HEK293 (cell line): ENCODE data around the gene VPS54.

Experiments used
- ZNF549 ChIP-seq: fragments of 450-650 bp; IDR thresholded peaks from 2 replicates; pipeline ENCODE4 v1.5.1; 2018; ENCODE audit warnings: missing biosample characterization, missing genetic modification characterization, mild to moderate bottlenecking, inconsistent platforms, moderate library complexity
- TF ChIP-seq, protein P1 (sequence below): fragments of 450-650 bp; formaldehyde crosslinking; IDR thresholded peaks from 2 replicates; pipeline ENCODE4 v1.5.1; 2016; ENCODE audit warnings: missing biosample characterization, missing genetic modification characterization
- TF ChIP-seq, protein P2 (sequence below): fragments of 450-650 bp; formaldehyde crosslinking; IDR thresholded peaks from 2 replicates; pipeline ENCODE4 v1.5.1; 2016; ENCODE audit warnings: missing biosample characterization, missing genetic modification characterization

DNA sequence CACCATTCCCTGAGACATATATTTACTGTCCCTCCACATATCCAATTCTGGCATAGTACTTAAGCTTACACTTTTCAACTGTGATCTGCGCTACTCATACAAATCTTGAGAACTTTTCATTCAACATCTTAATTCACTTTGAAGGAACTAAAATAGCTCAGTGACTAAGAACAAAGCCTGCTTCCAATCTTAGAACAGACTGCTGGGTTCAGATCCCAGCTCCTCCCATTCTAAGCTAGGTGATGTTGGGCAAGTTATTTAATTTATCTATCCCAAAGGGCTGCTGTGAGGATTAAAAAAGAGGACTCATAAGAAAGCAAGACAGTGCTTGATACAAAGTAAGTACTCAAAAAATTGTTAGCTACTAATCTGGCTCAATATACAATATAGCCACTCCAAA lies 119.6 kb downstream of the VPS54 start:
- TF ChIP-seq, protein P1, sequence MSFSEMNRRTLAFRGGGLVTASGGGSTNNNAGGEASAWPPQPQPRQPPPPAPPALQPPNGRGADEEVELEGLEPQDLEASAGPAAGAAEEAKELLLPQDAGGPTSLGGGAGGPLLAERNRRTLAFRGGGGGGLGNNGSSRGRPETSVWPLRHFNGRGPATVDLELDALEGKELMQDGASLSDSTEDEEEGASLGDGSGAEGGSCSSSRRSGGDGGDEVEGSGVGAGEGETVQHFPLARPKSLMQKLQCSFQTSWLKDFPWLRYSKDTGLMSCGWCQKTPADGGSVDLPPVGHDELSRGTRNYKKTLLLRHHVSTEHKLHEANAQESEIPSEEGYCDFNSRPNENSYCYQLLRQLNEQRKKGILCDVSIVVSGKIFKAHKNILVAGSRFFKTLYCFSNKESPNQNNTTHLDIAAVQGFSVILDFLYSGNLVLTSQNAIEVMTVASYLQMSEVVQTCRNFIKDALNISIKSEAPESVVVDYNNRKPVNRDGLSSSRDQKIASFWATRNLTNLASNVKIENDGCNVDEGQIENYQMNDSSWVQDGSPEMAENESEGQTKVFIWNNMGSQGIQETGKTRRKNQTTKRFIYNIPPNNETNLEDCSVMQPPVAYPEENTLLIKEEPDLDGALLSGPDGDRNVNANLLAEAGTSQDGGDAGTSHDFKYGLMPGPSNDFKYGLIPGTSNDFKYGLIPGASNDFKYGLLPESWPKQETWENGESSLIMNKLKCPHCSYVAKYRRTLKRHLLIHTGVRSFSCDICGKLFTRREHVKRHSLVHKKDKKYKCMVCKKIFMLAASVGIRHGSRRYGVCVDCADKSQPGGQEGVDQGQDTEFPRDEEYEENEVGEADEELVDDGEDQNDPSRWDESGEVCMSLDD: no peak
- no peak for TF ChIP-seq ZNF549
- TF ChIP-seq, protein P2, sequence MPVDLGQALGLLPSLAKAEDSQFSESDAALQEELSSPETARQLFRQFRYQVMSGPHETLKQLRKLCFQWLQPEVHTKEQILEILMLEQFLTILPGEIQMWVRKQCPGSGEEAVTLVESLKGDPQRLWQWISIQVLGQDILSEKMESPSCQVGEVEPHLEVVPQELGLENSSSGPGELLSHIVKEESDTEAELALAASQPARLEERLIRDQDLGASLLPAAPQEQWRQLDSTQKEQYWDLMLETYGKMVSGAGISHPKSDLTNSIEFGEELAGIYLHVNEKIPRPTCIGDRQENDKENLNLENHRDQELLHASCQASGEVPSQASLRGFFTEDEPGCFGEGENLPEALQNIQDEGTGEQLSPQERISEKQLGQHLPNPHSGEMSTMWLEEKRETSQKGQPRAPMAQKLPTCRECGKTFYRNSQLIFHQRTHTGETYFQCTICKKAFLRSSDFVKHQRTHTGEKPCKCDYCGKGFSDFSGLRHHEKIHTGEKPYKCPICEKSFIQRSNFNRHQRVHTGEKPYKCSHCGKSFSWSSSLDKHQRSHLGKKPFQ (tag by site-specific recombination): no peak
